H1 (cell line): Measurements from ENCODE around the gene PLK5. TPM values are rescaled to one million over a fixed set of nuclear protein-coding genes. Genes with fewer than 3 reads are reported as not detected.

ENCODE experiments used
- CTCF ChIA-PET: fragments of 300-600 bp; sonication (Branson Sonifier 250); formaldehyde crosslinking; loops from one replicate; lab custom pipeline; 2021; ENCODE audit not compliant: partially characterized antibody; lab: Charles Lee
- POLR2A ChIA-PET: fragments of 300-600 bp; sonication (Branson Sonifier 250); formaldehyde crosslinking; loops from one replicate; lab custom pipeline; 2021; ENCODE audit warnings: inconsistent platforms; ENCODE audit not compliant: partially characterized antibody; lab: Charles Lee
- DNase-seq, 2 experiments: peaks; one replicate each; pipeline versions ENCODE4 v3.0.0 to v3.0.0-alpha.2; 2010 to 2022; ENCODE audit warnings: low spot score in 2 of 2, low read depth in 1 of 2, mixed read lengths in 1 of 2
- FAIRE-seq: peaks from 2 replicates; lab custom pipeline; 2011; peaks lifted over from hg19 to GRCh38; lab: Jason Lieb, UNC
- H2AFZ ChIP-seq: 2 replicates; pipeline ENCODE4 v1.8.1; 2012; ENCODE audit warnings: low read length, inconsistent platforms
- H2AK5ac ChIP-seq: 2 replicates; pipeline ENCODE4 v1.6.1; 2013; ENCODE audit warnings: low read depth, low read length
- H2BK120ac ChIP-seq: replicated peaks from 2 replicates; pipeline ENCODE3; 2013; ENCODE audit warnings: low read depth, low read length, inconsistent platforms
- H2BK12ac ChIP-seq: 2 replicates; pipeline ENCODE4 v1.6.1; 2013; ENCODE audit warnings: low read depth, low read length
- H2BK15ac ChIP-seq: 2 replicates; pipeline ENCODE4 v1.6.1; 2013; ENCODE audit warnings: low read length
- H2BK20ac ChIP-seq: 2 replicates; pipeline ENCODE4 v1.6.1; 2013; ENCODE audit warnings: low read length
- H2BK5ac ChIP-seq: 2 replicates; pipeline ENCODE4 v1.6.1; 2013; ENCODE audit warnings: low read depth, low read length
- H3K14ac ChIP-seq: 2 replicates; pipeline ENCODE4 v1.6.1; 2013; ENCODE audit warnings: inconsistent platforms; ENCODE audit not compliant: insufficient read length
- H3K18ac ChIP-seq: 2 replicates; pipeline ENCODE4 v1.6.1; 2013; ENCODE audit warnings: low read length; ENCODE audit errors: extremely low read depth
- H3K23ac ChIP-seq: 2 replicates; pipeline ENCODE4 v1.6.1; 2013; ENCODE audit warnings: inconsistent platforms; ENCODE audit not compliant: insufficient read length
- H3K23me2 ChIP-seq: 2 replicates; pipeline ENCODE4 v1.6.1; 2013; ENCODE audit warnings: low read depth, low read length
- H3K27ac ChIP-seq: 2 replicates; pipeline ENCODE4 v1.6.1; 2011; ENCODE audit warnings: low read depth, low read length, inconsistent platforms
- H3K27me3 ChIP-seq, 4 experiments: replicated peaks in 1 of 4; 1 replicate in 1 of 4; 2 replicates in 3 of 4; pipeline versions ENCODE4 v1.6.1 to v1.8.1; 2011 to 2013; ENCODE audit warnings: low read length in 3 of 4, mild to moderate bottlenecking in 3 of 4, inconsistent platforms in 2 of 4, mixed read lengths in 2 of 4, moderate library complexity in 1 of 4; ENCODE audit not compliant: control insufficient read depth in 3 of 4, insufficient read depth in 3 of 4; ENCODE audit errors: extremely low read depth in 1 of 4
- H3K36me3 ChIP-seq, 4 experiments: 2 replicates each; pipeline versions ENCODE4 v1.6.1 to v1.8.1; 2011 to 2013; ENCODE audit warnings: mild to moderate bottlenecking in 4 of 4, low read length in 3 of 4, moderate library complexity in 2 of 4, control low read depth in 1 of 4, inconsistent platforms in 1 of 4; ENCODE audit not compliant: insufficient read depth in 4 of 4, control insufficient read depth in 2 of 4
- H3K4ac ChIP-seq: replicated peaks from 2 replicates; pipeline ENCODE3; 2013; ENCODE audit warnings: low read length, low read depth, mixed read lengths, inconsistent platforms; ENCODE audit not compliant: insufficient read length
- H3K4me1 ChIP-seq, 4 experiments: replicated peaks in 1 of 4; 1 replicate in 1 of 4; 2 replicates in 3 of 4; pipeline versions ENCODE4 v1.6.1 to v1.8.1; 2011 to 2013; ENCODE audit warnings: low read length in 3 of 4, inconsistent platforms in 2 of 4, mixed read lengths in 1 of 4; ENCODE audit not compliant: insufficient read depth in 4 of 4, control insufficient read depth in 3 of 4
- H3K4me2 ChIP-seq, 2 experiments: 2 replicates each; pipeline versions ENCODE4 v1.6.1 to v1.8.1; 2011 to 2013; ENCODE audit warnings: low read depth in 2 of 2, low read length in 2 of 2, control low read depth in 1 of 2, inconsistent platforms in 1 of 2, mild to moderate bottlenecking in 1 of 2; ENCODE audit not compliant: insufficient read depth in 1 of 2
- H3K4me3 ChIP-seq, 4 experiments: fragments of 200-600, 300-600 bp in 1 of 4; sonication (generic), shearing (Covaris generic), sonication (Bioruptor Twin) in 1 of 4; 2 replicates each; pipeline versions ENCODE4 v1.5.1 to v1.8.1; 2011 to 2016; ENCODE audit warnings: low read length in 4 of 4, low read depth in 3 of 4, control low read depth in 2 of 4, inconsistent platforms in 2 of 4, mild to moderate bottlenecking in 2 of 4, mixed read lengths in 1 of 4, moderate library complexity in 1 of 4; ENCODE audit not compliant: insufficient read depth in 2 of 4; ENCODE audit errors: extremely low read depth in 1 of 4
- H3K56ac ChIP-seq: replicated peaks from 2 replicates; pipeline ENCODE3; 2013; ENCODE audit warnings: low read depth, mild to moderate bottlenecking, mixed read lengths, low read length, inconsistent platforms; ENCODE audit not compliant: insufficient read length
- H3K79me1 ChIP-seq: 2 replicates; pipeline ENCODE4 v1.6.1; 2013; ENCODE audit warnings: low read depth, low read length, control low read depth
- H3K79me2 ChIP-seq, 2 experiments: 2 replicates each; pipeline versions ENCODE4 v1.6.1 to v1.8.1; 2012 to 2013; ENCODE audit warnings: low read length in 2 of 2, mild to moderate bottlenecking in 2 of 2, inconsistent platforms in 1 of 2; ENCODE audit not compliant: insufficient read depth in 2 of 2, control insufficient read depth in 1 of 2
- H3K9ac ChIP-seq, 4 experiments: replicated peaks in 1 of 4; 1 replicate in 1 of 4; 2 replicates in 3 of 4; pipeline versions ENCODE4 v1.6.1 to v1.8.1; 2011 to 2013; ENCODE audit warnings: low read depth in 3 of 4, low read length in 3 of 4, control low read depth in 2 of 4, mild to moderate bottlenecking in 2 of 4, moderate library complexity in 2 of 4, inconsistent platforms in 1 of 4; ENCODE audit errors: extremely low read depth in 1 of 4
- H3K9me3 ChIP-seq, 2 experiments: 2 replicates each; pipeline versions ENCODE4 v1.6.1 to v1.8.1; 2012 to 2013; ENCODE audit warnings: mild to moderate bottlenecking in 2 of 2, moderate library complexity in 2 of 2, control low read depth in 1 of 2, inconsistent platforms in 1 of 2, low read depth in 1 of 2, low read length in 1 of 2, mixed read lengths in 1 of 2; ENCODE audit not compliant: insufficient read depth in 2 of 2
- H4K20me1 ChIP-seq, 2 experiments: replicated peaks in 1 of 2; 2 replicates each; pipeline versions ENCODE3 to v1.8.1; 2011 to 2013; ENCODE audit warnings: inconsistent platforms in 2 of 2, low read length in 2 of 2, mild to moderate bottlenecking in 1 of 2; ENCODE audit not compliant: insufficient read depth in 2 of 2, control insufficient read depth in 1 of 2
- H4K5ac ChIP-seq: 2 replicates; pipeline ENCODE4 v1.6.1; 2013; ENCODE audit warnings: low read length, low read depth, mixed read lengths, inconsistent platforms; ENCODE audit not compliant: insufficient read length
- H4K8ac ChIP-seq: 2 replicates; pipeline ENCODE4 v1.8.0; 2013; ENCODE audit warnings: mild to moderate bottlenecking, moderate library complexity, low read length, inconsistent platforms; ENCODE audit not compliant: insufficient read depth; ENCODE audit errors: extremely low read depth
- H4K91ac ChIP-seq: replicated peaks from 2 replicates; pipeline ENCODE3; 2013; ENCODE audit warnings: low read length, mixed read lengths, inconsistent platforms; ENCODE audit not compliant: insufficient read length
- CREB1 ChIP-seq: IDR thresholded peaks from 2 replicates; pipeline ENCODE4 v1.6.1; 2012; ENCODE audit warnings: inconsistent platforms
- FOSL1 ChIP-seq: IDR thresholded peaks from 2 replicates; pipeline ENCODE4 v1.6.1; 2011; ENCODE audit warnings: mild to moderate bottlenecking, low read depth, low read length, moderate library complexity; ENCODE audit not compliant: insufficient read depth
- MAFK ChIP-seq: IDR thresholded peaks from 2 replicates; pipeline ENCODE4 v1.6.1; 2012; ENCODE audit warnings: low read depth, mild to moderate bottlenecking, improper control_type of control experiment, low read length
- NRF1 ChIP-seq: IDR thresholded peaks from 2 replicates; pipeline ENCODE4 v1.6.1; 2011; ENCODE audit warnings: mild to moderate bottlenecking, low read depth, low read length, improper control_type of control experiment
- PHF8 ChIP-seq: fragments of 200-600 bp; sonication (generic); conservative IDR thresholded peaks from 2 replicates; pipeline ENCODE4 v1.7.1; 2012; ENCODE audit warnings: low read depth, mild to moderate bottlenecking, inconsistent platforms, low read length, moderate library complexity
- POLR2AphosphoS5 ChIP-seq: IDR thresholded peaks from 2 replicates; pipeline ENCODE4 v1.6.1; 2011; ENCODE audit warnings: low read depth, low read length
- RFX5 ChIP-seq: IDR thresholded peaks from 2 replicates; pipeline ENCODE4 v1.6.1; 2011; ENCODE audit warnings: low read depth, low read length, improper control_type of control experiment, borderline replicate concordance
- TAF1 ChIP-seq: IDR thresholded peaks from 2 replicates; pipeline ENCODE4 v1.6.1; 2011; ENCODE audit warnings: mild to moderate bottlenecking, low read depth, low read length
- WGBS, 2 experiments: shearing (Covaris generic) in 1 of 2; methylation state at CpG; one replicate each; pipeline versions ENCODE4 v1.1.6 to v1.1.7; 2013 to 2015; ENCODE audit warnings: low lambda C conversion rate in 2 of 2, mixed read lengths in 2 of 2, inconsistent platforms in 1 of 2, low coverage in 1 of 2, missing lambda C conversion rate in 1 of 2; ENCODE audit not compliant: insufficient replicate concordance in 2 of 2, insufficient coverage in 1 of 2, insufficient read length in 1 of 2; ENCODE audit errors: extremely low coverage in 1 of 2, missing lambda C conversion rate in 1 of 2; 5-methylcytosine and 5-hydroxymethylcytosine counted together
- polyA plus RNA-seq, 7 experiments: library from polyadenylated mRNA; depleted of rRNA in 3 of 7; stranded (reverse) in 5 of 7; unstranded in 2 of 7; fragments of >200 nt in 5 of 7; fragments of 200-250 nt in 2 of 7; gene quantifications; 1 replicate in 5 of 7; 2 replicates in 1 of 7; 4 replicates in 1 of 7; pipeline versions ENCODE4 v1.2.1 to v1.2.3, GENCODE V29; 2011 to 2013; ENCODE audit warnings: missing spikeins in 2 of 7, mixed read lengths in 2 of 7
- total RNA-seq: library from RNA; stranded (reverse); fragmentation: NEBNext Ultra II Directional; extraction: Animal tissue kit (Norgen Biotek cat#: 25700); gene quantifications from 2 replicates; pipeline ENCODE4 v1.2.1, GENCODE V29; 2021

The PLK5 gene
- total and polyA plus RNA-seq, 2 of the 8 experiments (the other 6 are each of a cell fraction or from before 2014, with no cell fraction given): 0.43 to 0.45 TPM

- H3K27me3 ChIP-seq: peaks cover 17 to 30% (median 26%) of the 10 kb centered on the region in 4 experiments
- H3K9me3 ChIP-seq: no peaks in the 10 kb centered on the region
Measured at GRCh38 chr19:1520203-1520780, 3.6 kb upstream of the PLK5 start.

More at GRCh38 chr19:1520203-1520780, 3.6 kb upstream of the PLK5 start:
- TF ChIP-seq NRF1 (no peak), FOSL1 (no peak), PHF8 (no peak), RFX5 (no peak), CREB1 (no peak), MAFK (peak; percentile 32; the same call in 1 of the 2 replicates), TAF1 (no peak), POLR2AphosphoS5 (no peak)
- Histone ChIP-seq H3K79me1 (no peaks in the 10 kb centered on the region), H3K36me3 (no peaks in the 10 kb centered on the region; a peak in 1 of 8 replicates), H4K5ac (no peak overlapping the region), H2AK5ac (peak overlapping the region; percentile 65; the same call in 1 of the 2 replicates), H3K4me3 (no peak overlapping the region), H3K4me2 (no peak overlapping the region), H2BK12ac (no peak overlapping the region), H3K56ac (no peak overlapping the region), H2BK20ac (no peak overlapping the region), H3K4me1 (peaks cover 0 to 3% (median 1%) of the 10 kb centered on the region in 4 experiments; a peak in 3 of 7 replicates), H3K14ac (no peak overlapping the region), H2BK120ac (no peak overlapping the region), H3K79me2 (no peaks in the 10 kb centered on the region), H4K91ac (no peak overlapping the region), H3K18ac (no peak overlapping the region; the same call in 1 of the 2 replicates), H2BK5ac (no peak overlapping the region), H3K23me2 (peaks cover 8% of the 10 kb centered on the region; the same call in 1 of the 2 replicates), H4K8ac (no peak overlapping the region), H2BK15ac (no peak overlapping the region), H3K23ac (no peak overlapping the region), H3K9ac (no peak overlapping the region), H4K20me1 (peaks cover 8 to 12% of the 10 kb centered on the region in 2 experiments), H3K4ac (no peak overlapping the region), H3K27ac (no peak overlapping the region), H2AFZ (no peak overlapping the region)
- ChIA-PET POLR2A (no interaction called here), CTCF (interaction anchor here (0.6 kb wide), 1 partner anchor 18 kb away, joined by 3 read pairs; no protein-coding TSS in a partner anchor)
- 77% methylated on average over 17 of the region's 17 CpGs; no CpG with 5 or more reads in 1 of the 2 experiments for WGBS, 2 experiments
- FAIRE-seq (no peak), DNase-seq (no peak)
